Brain pericyte (primary cell): ENCODE measurements around the gene ARHGAP26.
"Not testable (repeated sequence)": the region's sequence is repeated elsewhere in the genome, so short reads cannot be mapped to it uniquely, and the experiment has no call there.

Source experiments
- DNase-seq: peaks from one replicate; pipeline ENCODE4 v3.0.0-alpha.2; 2012; ENCODE audit warnings: low read depth, low spot score

Gene ARHGAP26

DNA sequence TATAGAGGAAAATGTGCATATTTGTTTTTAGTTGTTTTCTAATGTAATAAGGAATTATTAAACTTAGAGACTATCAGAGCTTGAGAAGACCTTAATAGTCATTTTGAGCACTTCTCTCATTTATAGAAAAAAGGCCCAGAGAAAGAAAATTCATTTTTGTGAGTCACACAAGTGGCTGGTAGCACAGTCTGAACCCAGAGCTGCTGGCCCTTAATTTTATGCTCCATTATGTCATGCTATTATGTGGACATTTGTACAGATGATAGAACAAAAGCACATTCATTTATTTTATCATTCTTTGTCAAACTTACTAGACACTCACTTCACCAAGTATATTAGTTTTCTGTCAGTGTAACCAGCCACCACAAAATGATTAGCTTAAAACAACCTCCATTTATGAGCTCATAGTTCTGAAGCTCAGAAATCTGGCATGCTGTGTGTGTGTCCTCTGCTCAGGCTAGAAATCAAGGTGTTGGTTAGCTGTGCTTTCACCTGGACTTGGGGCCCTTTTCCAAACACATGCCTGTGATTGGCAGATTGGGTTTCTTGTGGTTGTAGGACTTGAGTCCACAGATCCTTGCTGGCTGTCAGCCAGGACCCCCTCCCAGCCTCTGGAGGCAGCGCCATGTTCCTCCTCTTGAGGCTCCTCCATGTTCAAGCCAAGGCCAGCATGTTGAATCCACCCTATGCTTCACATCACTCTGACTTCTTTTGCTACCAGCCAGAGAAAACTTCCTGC is 188.9 kb downstream of the ARHGAP26 start:
- DNase-seq, result no peak

GRCh38 chr5:142959683-142960657 is 189.8 kb downstream of the ARHGAP26 start:
- no peak for DNase-seq

DNA sequence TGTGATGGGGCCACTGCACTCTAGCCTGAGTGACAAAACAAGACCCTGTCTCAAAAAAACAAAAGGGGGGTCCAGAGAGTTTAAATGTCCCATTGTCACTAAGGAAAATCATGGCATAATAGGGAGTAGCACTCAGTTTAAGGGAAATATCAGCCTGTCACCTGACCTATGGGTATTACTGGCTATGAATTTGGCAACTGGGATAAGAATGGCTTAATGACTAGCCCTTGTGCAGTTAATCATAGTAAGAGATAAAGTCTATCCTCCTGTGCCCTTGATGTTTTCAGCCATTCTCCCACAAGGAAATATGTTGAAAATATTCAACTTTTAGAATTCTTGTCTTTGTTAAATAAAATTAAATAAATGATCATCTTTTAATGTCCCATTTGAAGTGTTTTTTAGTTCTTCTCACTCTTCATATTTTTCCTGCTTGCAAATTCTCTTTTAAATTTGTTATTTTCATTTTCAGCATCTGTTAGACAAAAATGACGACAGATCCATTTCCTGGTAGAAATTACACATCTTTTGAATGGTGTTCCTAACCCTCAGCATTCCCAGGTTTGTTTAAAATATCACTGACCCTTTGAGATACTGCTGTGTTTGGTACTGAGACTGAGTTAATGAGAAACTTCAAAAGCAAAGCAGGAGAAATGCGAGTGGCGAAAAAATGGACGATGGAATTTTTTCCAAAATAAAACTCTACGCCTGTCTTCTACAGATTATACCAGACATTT is 191.4 kb downstream of the ARHGAP26 start:
- DNase-seq, result no peak

- DNase-seq, result no peak
These were observed 192.0 kb downstream of the ARHGAP26 start for GRCh38 chr5:142962174-142962533.

DNA sequence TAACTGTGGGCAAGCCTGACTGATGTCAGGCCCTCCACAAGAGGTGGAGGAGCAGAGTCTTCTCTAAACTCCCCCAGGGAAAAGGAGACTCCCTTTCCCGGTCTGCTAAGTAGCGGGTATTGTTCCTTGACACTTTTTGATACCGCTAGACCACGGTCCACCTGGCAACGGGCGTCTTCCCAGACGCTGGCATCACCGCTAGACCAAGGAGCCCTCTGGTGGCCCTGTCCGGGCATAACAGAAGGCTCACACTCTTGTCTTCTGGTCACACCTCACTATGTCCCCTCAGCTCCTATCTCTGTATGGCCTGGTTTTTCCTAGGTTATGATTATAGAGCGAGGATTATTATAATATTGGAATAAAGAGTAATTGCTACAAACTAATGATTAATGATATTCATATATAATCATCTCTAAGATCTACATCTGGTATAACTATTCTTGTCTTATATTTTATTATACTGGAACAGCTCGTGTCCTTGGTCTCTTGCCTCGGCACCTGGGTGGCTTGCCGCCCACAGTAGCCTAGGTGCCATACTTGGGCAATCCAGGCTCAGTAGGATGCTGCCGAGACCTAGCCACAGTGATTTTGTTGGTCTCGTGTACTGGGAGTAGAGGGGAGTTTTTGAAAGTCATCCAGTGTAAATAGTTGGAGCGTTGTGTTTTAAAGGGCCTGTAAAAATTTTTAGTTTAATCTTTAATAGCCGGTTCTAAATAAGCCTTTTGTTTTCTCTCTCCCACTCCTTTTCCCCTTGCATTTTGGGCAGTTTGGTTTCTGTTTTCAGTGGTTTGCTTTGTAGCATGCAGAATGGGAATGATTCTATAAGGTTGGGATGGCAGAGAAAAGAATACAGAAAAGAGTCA is 195.3 kb downstream of the ARHGAP26 start:
- DNase-seq, result not testable (repeated sequence)

DNA sequence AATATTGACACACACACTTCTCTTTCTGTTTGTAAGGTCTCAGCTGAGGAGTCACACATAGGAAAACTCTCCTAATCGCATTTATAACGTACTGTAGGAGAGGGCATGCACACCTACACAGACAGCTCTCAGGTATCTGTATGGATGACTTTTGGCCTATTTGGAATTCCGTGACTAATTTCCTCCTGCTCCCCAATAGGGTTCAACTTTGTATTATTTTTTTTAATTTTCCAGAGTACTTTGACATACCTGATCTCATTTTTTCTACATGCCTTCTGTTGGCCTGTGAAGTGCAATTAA is 195.9 kb downstream of the ARHGAP26 start:
- no peak for DNase-seq

DNA sequence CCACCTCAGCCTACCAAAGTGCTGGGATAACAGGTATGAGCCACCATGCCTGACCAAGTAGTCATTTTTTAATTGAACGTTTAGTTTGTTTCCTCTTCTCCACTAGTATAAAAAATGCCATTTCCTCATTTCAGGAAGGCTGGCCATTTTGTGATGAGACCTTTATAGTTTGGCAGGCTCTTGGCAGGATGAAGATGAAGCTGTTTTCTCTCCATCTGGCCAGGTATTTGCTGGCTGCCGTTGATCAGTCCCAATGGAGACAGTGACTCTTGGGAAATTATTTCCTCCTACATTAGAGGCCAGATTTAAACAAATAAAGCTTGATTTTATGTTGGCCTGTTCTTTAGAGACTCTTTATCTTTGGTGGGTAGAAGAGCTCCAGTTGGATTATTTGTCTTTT is 199.0 kb downstream of the ARHGAP26 start:
- DNase-seq, result no peak

DNA sequence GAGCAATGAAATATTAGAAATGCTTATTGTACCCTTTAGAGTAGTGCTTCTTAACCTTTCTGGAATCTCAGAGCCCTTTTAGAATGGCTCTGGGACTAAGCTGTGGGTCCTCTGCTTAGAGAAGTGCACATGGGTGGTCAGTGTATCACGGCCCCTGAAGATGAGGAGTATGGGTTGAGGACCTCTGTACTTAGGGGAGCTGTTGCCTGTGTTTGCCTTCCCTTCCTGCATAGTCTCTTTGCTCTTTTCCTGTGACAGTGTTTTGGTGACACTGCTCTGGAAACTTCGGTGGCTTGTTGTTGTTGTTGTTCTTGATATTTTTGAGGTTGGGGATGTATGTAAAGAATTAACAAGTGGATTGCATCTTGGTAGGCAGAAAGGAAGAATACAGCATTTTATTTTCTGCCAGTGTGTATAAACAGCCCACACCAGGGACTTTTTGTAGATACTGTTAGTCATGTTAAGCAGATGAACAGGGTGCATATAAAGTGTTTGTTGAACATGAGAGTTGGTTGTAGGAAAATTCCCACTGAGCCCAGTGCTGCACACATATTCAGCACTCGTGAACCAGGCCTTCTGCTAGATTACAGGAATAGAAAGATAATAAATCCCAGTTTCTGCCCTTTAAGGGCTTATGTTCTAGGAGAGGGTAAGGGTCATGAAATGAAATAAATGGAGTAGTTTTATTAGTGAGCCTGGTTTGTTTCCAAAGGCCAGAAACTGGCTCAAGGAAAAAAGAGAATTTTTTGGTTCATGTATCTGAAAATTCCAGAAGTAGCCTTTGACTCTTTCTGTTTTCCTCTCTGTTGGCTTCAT is 199.7 kb downstream of the ARHGAP26 start:
- no peak for DNase-seq

DNA sequence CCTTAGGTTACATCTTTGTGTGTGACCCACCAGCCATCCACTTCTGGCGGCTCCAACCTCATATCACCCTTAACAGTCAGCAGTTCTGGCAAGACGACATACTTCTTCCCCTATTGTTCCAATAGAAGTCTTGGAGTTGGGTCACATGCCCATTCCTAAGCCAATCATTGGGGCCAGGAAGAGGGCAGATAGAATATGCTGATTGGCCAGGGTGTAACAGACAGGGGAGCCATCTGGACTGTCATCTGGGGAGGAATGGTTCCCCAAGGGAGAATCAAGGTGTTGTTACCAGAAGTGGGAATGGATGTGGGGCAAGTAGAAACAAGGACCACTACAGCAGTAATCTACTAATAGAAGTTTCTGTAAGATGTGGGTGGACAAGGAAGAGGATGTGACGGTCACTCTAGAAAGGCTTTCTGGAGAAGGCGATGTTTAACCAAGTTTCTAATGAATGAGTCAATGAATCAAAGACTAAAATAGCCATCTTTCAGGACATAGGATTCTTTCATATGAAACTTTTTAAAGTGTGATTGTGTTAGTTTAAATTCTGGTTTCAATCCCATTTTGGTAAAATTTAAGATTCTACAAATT is 200.4 kb downstream of the ARHGAP26 start:
- no peak for DNase-seq

- no peak for DNase-seq
These were observed 201.3 kb downstream of the ARHGAP26 start for GRCh38 chr5:142971303-142972013.

GRCh38 chr5:142972064-142972570 is 201.9 kb downstream of the ARHGAP26 start:
- no peak for DNase-seq

GRCh38 chr5:142973932-142974331 is 203.8 kb downstream of the ARHGAP26 start:
- DNase-seq, result no peak

DNA sequence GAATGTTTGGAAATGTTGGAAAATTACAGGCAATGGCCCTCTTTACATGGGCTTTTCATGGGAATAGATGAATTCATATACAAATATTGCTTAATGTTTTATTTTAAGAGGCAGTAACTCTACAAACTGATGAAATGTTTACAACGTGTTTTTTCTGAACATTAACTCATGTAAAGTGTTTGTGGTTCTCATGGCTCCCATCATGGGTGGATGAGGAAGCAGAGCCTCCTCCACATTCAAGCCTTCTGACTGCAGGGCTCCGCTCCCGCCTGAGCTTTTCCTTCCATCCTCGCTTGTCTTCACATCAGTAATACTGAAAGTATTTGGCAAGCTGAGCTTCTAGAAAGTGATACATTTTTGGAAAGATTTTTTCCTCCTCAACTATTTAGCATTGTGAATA is 204.2 kb downstream of the ARHGAP26 start:
- no peak for DNase-seq

GRCh38 chr5:142976861-142977260 is 206.7 kb downstream of the ARHGAP26 start:
- DNase-seq, result no peak

DNA sequence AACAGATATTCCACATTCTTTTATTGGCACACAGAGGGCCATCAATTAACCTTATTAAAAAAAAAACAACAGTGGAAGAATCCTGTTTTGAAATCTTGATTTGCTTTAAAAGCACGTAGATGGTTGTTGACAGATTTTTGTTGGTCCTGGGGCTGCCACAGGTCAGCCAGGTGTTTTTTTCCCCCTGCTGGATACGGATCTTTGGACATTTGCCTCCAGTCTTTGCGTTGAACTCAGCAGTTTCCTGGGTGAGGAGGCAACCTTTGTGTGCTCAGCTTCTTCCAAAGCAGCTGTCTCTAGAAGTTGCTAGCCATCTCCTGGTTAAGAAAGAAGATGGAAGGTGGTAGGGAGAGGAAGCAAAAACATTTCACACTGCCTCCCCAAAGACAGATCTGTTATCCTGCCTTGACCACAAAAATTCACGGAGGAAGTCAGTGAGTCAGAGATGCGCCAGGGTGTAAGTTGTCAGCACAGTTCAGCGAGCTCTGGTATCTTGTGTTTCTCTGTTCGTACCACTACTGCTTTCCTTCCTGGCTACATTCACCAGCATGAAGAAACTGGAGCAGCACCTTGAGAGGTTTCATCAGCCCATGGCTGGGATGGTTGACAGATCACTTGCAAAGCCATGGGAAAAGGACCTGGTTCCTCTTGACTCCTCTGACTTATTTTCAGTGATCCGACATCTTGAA is 207.3 kb downstream of the ARHGAP26 start:
- DNase-seq, result peak; percentile 72

DNA sequence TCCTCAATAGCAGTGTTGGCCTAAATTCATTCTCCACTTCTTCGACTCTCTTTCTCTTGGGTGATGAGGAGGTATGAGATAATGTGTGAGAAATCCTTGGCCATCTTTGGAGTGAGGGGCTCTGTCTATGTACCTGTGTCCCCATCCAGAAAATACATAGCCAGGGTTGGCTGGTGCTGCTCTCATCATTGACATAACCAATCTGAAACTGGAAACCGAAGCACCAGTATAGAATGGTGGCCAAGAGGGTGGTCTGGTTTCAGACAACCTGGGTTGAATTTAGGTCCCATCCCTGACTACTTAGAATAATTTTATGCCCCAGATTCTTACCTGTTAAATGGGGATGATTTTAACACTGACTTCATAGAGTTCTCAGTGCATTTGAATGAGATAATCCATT is 208.1 kb downstream of the ARHGAP26 start:
- no peak for DNase-seq

- no peak for DNase-seq
These were observed 208.5 kb downstream of the ARHGAP26 start for GRCh38 chr5:142978726-142979125.

GRCh38 chr5:142979636-142980035 is 209.5 kb downstream of the ARHGAP26 start:
- no peak for DNase-seq

DNA sequence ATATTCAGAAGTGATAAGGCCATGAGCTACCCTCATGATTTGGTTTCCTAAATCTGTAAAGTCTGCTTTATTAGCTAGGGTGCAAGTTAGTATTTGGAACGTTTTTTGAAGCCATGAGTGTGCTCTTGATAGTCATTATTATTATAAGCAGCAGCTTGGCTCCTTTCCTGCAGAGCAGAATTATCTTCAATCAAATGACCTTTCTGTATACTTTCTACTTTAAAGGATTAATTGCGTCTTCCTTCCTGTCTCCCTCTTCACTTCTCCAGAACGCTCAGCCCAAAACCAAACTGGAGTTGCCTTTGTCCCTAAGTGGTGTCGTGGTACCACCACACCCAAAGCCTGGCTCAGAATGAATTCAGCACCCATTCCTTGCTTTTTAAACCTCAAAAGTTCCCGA is 211.3 kb downstream of the ARHGAP26 start:
- no peak for DNase-seq
